ENCODE results near the gene BCCIP.

The BCCIP gene

GRCh38 chr10:125844751-125845221 lies 21.4 kb downstream of the BCCIP start:
- DNase-seq (ENCODE audit: low read depth in 2 of 2): no peak

- DNase-seq (ENCODE audit: low read depth in 2 of 2): no peak
These were observed 22.3 kb downstream of the BCCIP start for GRCh38 chr10:125845617-125846016.

GRCh38 chr10:125846894-125847293 lies 23.5 kb downstream of the BCCIP start:
- DNase-seq (ENCODE audit: low read depth in 2 of 2): no peak

- DNase-seq (ENCODE audit: low read depth in 2 of 2): no peak
These were observed 25.0 kb downstream of the BCCIP start for GRCh38 chr10:125848371-125848770.

GRCh38 chr10:125848857-125849256 lies 25.5 kb downstream of the BCCIP start:
- no peak for DNase-seq (ENCODE audit: low read depth in 2 of 2)

- no peak for DNase-seq (ENCODE audit: low read depth in 2 of 2)
These were observed 26.1 kb downstream of the BCCIP start for GRCh38 chr10:125849448-125849847.

- no peak for DNase-seq (ENCODE audit: low read depth in 2 of 2)
These were observed 27.7 kb downstream of the BCCIP start for GRCh38 chr10:125850766-125851731.

- DNase-seq (ENCODE audit: low read depth in 2 of 2): no peak
These were observed 29.1 kb downstream of the BCCIP start for GRCh38 chr10:125852487-125852886.

- no peak for DNase-seq (ENCODE audit: low read depth in 2 of 2)
These were observed 33.9 kb downstream of the BCCIP start for GRCh38 chr10:125857185-125857760.

- no peak for DNase-seq (ENCODE audit: low read depth in 2 of 2)
These were observed 35.9 kb downstream of the BCCIP start for GRCh38 chr10:125859128-125859817.

- no peak for DNase-seq (ENCODE audit: low read depth in 2 of 2)
These were observed 41.8 kb downstream of the BCCIP start for GRCh38 chr10:125865120-125865519.

GRCh38 chr10:125866421-125867029 lies 43.2 kb downstream of the BCCIP start:
- no peak for DNase-seq (ENCODE audit: low read depth in 2 of 2)

GRCh38 chr10:125868372-125868975 lies 45.1 kb downstream of the BCCIP start:
- no peak for DNase-seq (ENCODE audit: low read depth in 2 of 2)

- no peak for DNase-seq (ENCODE audit: low read depth in 2 of 2)
These were observed 48.0 kb downstream of the BCCIP start for GRCh38 chr10:125871338-125871737.

- DNase-seq (ENCODE audit: low read depth in 2 of 2): no peak
These were observed 55.9 kb downstream of the BCCIP start for GRCh38 chr10:125878957-125879835.

- DNase-seq (ENCODE audit: low read depth in 2 of 2): no peak
These were observed 57.4 kb downstream of the BCCIP start for GRCh38 chr10:125880719-125881118.

GRCh38 chr10:125881192-125881591 lies 57.8 kb downstream of the BCCIP start, which contains the start of gene DHX32:
TSS of gene DHX32 (minus strand) at chr10:125881292. CDS start at chr10:125880824, 468 bp downstream.
- no peak for DNase-seq (ENCODE audit: low read depth in 2 of 2)

GRCh38 chr10:125882596-125882995 lies 59.2 kb downstream of the BCCIP start:
- DNase-seq (ENCODE audit: low read depth in 2 of 2): no peak

GRCh38 chr10:125883211-125883610 lies 59.9 kb downstream of the BCCIP start:
- DNase-seq (ENCODE audit: low read depth in 2 of 2): no peak

All from stimulated activated CD4-positive, alpha-beta T cell treated with anti-CD3 and anti-CD28 coated beads, Interleukin-12 subunit alpha, Interleukin-12 subunit beta, amount 100 ng/mL, for 24 hours (primary cell).